HCT116 (cell line): ENCODE data around the gene NUB1. TPM values are rescaled to one million over a fixed set of nuclear protein-coding genes. Genes with fewer than 3 reads are reported as not detected.

Experiments
- ATAC-seq: fragments of 200-7000 bp; cut with Tn5 transposase; 2 replicates; pipeline ENCODE4 v1.9.1; 2020; ENCODE audit warnings: mild to moderate bottlenecking, moderate library complexity
- BruUV-seq: library from RNA; stranded (reverse); fragments of 400-500 nt; replicated peaks from 2 replicates; lab custom pipeline; 2021; lab: Mats Ljungman, UMichigan
- CTCF ChIA-PET: fragments of 300-600 bp; sonication (Branson Sonifier 250); formaldehyde crosslinking; loops from one replicate; lab custom pipeline; 2021; ENCODE audit warnings: antibody characterized with exemption; lab: Charles Lee
- POLR2A ChIA-PET: fragments of 300-600, 350-600 bp; sonication (Branson Sonifier 250); formaldehyde crosslinking; loops from one replicate; lab custom pipeline; 2021; ENCODE audit warnings: antibody characterized with exemption; lab: Charles Lee
- RAD21 ChIA-PET, 2 experiments: fragments of 300-600 bp; sonication (Branson Sonifier 250); formaldehyde crosslinking; loops; one replicate each; lab custom pipeline; 2023; ENCODE audit warnings: low total read pairs in 2 of 2; ENCODE audit not compliant: uncharacterized antibody in 2 of 2, unreplicated experiment in 2 of 2, low non-redundant PET in 1 of 2; lab: Charles Lee
- DNase-seq: peaks from one replicate; pipeline ENCODE4 v3.0.0-alpha.2; 2010; ENCODE audit warnings: low read depth, low spot score
- H2AFZ ChIP-seq: fragments of 200-600 bp; shearing (Covaris generic), sonication (generic); 2 replicates; pipeline ENCODE4 v1.6.1; 2017; ENCODE audit warnings: low read depth, mixed run types, mixed read lengths, antibody characterized with exemption, low read length; ENCODE audit not compliant: poor library complexity, severe bottlenecking
- H3K27ac ChIP-seq: 2 replicates; pipeline ENCODE4 v1.5.1; 2012; ENCODE audit warnings: low read depth, low read length
- H3K27me3 ChIP-seq: fragments of 200-600 bp; sonication (generic); 2 replicates; pipeline ENCODE4 v1.6.1; 2016; ENCODE audit warnings: mixed run types, low read length, mixed read lengths; ENCODE audit not compliant: insufficient read depth
- H3K36me3 ChIP-seq, 2 experiments: fragments of 200-500 bp in 1 of 2; fragments of 200-600 bp in 1 of 2; sonication (Bioruptor generic) in 1 of 2; sonication (generic) in 1 of 2; 2 replicates each; pipeline versions ENCODE4 v1.5.1 to v1.6.1; 2014 to 2016; ENCODE audit warnings: low read length in 2 of 2, inconsistent platforms in 1 of 2, mixed read lengths in 1 of 2, mixed run types in 1 of 2; ENCODE audit not compliant: insufficient read depth in 2 of 2, control insufficient read depth in 1 of 2
- H3K4me1 ChIP-seq, 2 experiments: fragments of 200-600 bp in 1 of 2; sonication (generic) in 1 of 2; 2 replicates each; pipeline versions ENCODE4 v1.5.1 to v1.6.1; 2012 to 2017; ENCODE audit warnings: low read length in 2 of 2, inconsistent platforms in 1 of 2, mild to moderate bottlenecking in 1 of 2, mixed read lengths in 1 of 2, mixed run types in 1 of 2, moderate library complexity in 1 of 2; ENCODE audit not compliant: insufficient read depth in 2 of 2, control insufficient read depth in 1 of 2
- H3K4me2 ChIP-seq: fragments of 200-600 bp; sonication (generic); 2 replicates; pipeline ENCODE4 v1.6.1; 2017; ENCODE audit warnings: mixed run types, low read length, mixed read lengths
- H3K4me3 ChIP-seq, 2 experiments: fragments of 200-600 bp in 1 of 2; sonication (generic) in 1 of 2; replicated peaks in 1 of 2; 2 replicates each; pipeline ENCODE4 v1.5.1; 2011 to 2016; ENCODE audit warnings: low read length in 2 of 2, control low read depth in 1 of 2, low read depth in 1 of 2, mild to moderate bottlenecking in 1 of 2, mixed read lengths in 1 of 2, mixed run types in 1 of 2
- H3K79me2 ChIP-seq: fragments of 200-600 bp; sonication (generic); 2 replicates; pipeline ENCODE4 v1.6.1; 2017; ENCODE audit warnings: mild to moderate bottlenecking, mixed run types, low read length, moderate library complexity, mixed read lengths; ENCODE audit not compliant: insufficient read depth
- H3K9ac ChIP-seq: fragments of 200-600 bp; sonication (generic); 2 replicates; pipeline ENCODE4 v1.6.1; 2016; ENCODE audit warnings: low read length, mixed read lengths
- H3K9me2 ChIP-seq: fragments of 200-600 bp; sonication (generic), shearing (Covaris generic); 2 replicates; pipeline ENCODE4 v1.6.1; 2017; ENCODE audit warnings: mixed run types, mild to moderate bottlenecking, moderate library complexity; ENCODE audit not compliant: insufficient read depth
- H3K9me3 ChIP-seq, 2 experiments: fragments of 200-500 bp in 1 of 2; fragments of 200-600 bp in 1 of 2; sonication (Bioruptor generic) in 1 of 2; sonication (generic) in 1 of 2; 2 replicates each; pipeline ENCODE4 v1.6.1; 2014 to 2017; ENCODE audit warnings: low read length in 2 of 2, mixed read lengths in 2 of 2, inconsistent platforms in 1 of 2, low read depth in 1 of 2, mild to moderate bottlenecking in 1 of 2, mixed run types in 1 of 2, moderate library complexity in 1 of 2; ENCODE audit not compliant: control insufficient read depth in 1 of 2, insufficient read depth in 1 of 2
- H4K20me1 ChIP-seq: fragments of 200-600 bp; sonication (generic), shearing (Covaris generic); 2 replicates; pipeline ENCODE4 v1.6.1; 2017; ENCODE audit warnings: mixed run types, mild to moderate bottlenecking, moderate library complexity; ENCODE audit not compliant: insufficient read depth
- CBX3 ChIP-seq: IDR thresholded peaks from 2 replicates; pipeline ENCODE4 v1.6.1; 2012; ENCODE audit warnings: low read depth
- CEBPB ChIP-seq: IDR thresholded peaks from 2 replicates; pipeline ENCODE4 v1.6.1; 2012; ENCODE audit warnings: low read depth
- CTCF ChIP-seq, 3 experiments: fragments of 200-600 bp in 1 of 3; sonication (generic) in 1 of 3; IDR thresholded peaks in 2 of 3; conservative IDR thresholded peaks in 1 of 3; 2 replicates each; pipeline ENCODE4 v1.5.1; 2012 to 2017; ENCODE audit warnings: low read depth in 2 of 3, low read length in 2 of 3, antibody characterized with exemption in 1 of 3, borderline replicate concordance in 1 of 3, control low read depth in 1 of 3, mild to moderate bottlenecking in 1 of 3, mixed read lengths in 1 of 3, mixed run types in 1 of 3, moderate library complexity in 1 of 3; ENCODE audit not compliant: insufficient read depth in 1 of 3
- ELF1 ChIP-seq: IDR thresholded peaks from 2 replicates; pipeline ENCODE4 v1.6.1; 2012; ENCODE audit warnings: low read depth, borderline replicate concordance
- EZH2phosphoT487 ChIP-seq: fragments of 200-600 bp; IDR thresholded peaks from 2 replicates; pipeline ENCODE4 v1.6.1; 2018; ENCODE audit warnings: antibody characterized with exemption, borderline replicate concordance
- FOSL1 ChIP-seq: IDR thresholded peaks from 2 replicates; pipeline ENCODE4 v1.6.1; 2012; ENCODE audit warnings: low read depth
- JUND ChIP-seq: IDR thresholded peaks from 2 replicates; pipeline ENCODE4 v1.6.1; 2012
- MAX ChIP-seq: IDR thresholded peaks from 2 replicates; pipeline ENCODE4 v1.6.1; 2012
- POLR2A ChIP-seq: IDR thresholded peaks from 2 replicates; pipeline ENCODE4 v1.7.0; 2011; ENCODE audit warnings: borderline replicate concordance; ENCODE audit not compliant: insufficient read depth, insufficient read length; ENCODE audit errors: extremely low read depth
- SP1 ChIP-seq: IDR thresholded peaks from 2 replicates; pipeline ENCODE4 v1.6.1; 2012; ENCODE audit warnings: low read depth
- TCF7L2 ChIP-seq: IDR thresholded peaks from 2 replicates; pipeline ENCODE4 v1.7.0; 2011; ENCODE audit warnings: borderline replicate concordance, inconsistent platforms; ENCODE audit not compliant: insufficient read depth, insufficient read length; ENCODE audit errors: extremely low read depth
- YY1 ChIP-seq: IDR thresholded peaks from 2 replicates; pipeline ENCODE4 v1.6.1; 2011; ENCODE audit warnings: low read length, low read depth, moderate library complexity, mild to moderate bottlenecking; ENCODE audit not compliant: insufficient replicate concordance; ENCODE audit errors: extremely low read depth
- ZFX ChIP-seq: fragments of 450-650 bp; IDR thresholded peaks from 2 replicates; pipeline ENCODE4 v1.6.1; 2017
- ZNF274 ChIP-seq: fragments of 200-500 bp; sonication (Bioruptor generic); IDR thresholded peaks from 2 replicates; pipeline ENCODE4 v1.6.1; 2014; ENCODE audit warnings: mild to moderate bottlenecking, low read depth, low read length, inconsistent platforms
- intact Hi-C: fragments of 100-400 bp; cut with micrococcal nuclease; formaldehyde crosslinking; loops from 2 replicates; pipeline ENCODE4 v1.10.0; 2022
- total RNA-seq: library from RNA; stranded (reverse); gene quantifications from one replicate; pipeline ENCODE4 v1.2.1, GENCODE V29; 2021; ENCODE audit not compliant: unreplicated experiment

The NUB1 gene
- total RNA-seq, 1 experiment from 2014 or later, result 44.0 TPM

GRCh38 chr7:151392002-151392401 lies 50.4 kb downstream of the NUB1 start:
- no TSS peak for BruUV-seq
- ATAC-seq, result no peak
- H3K27me3 ChIP-seq, result no peaks in the 10 kb centered on the region

More at GRCh38 chr7:151392002-151392401, 50.4 kb downstream of the NUB1 start:
- ChIA-PET RAD21 (no interaction called here), CTCF (no interaction called here), POLR2A (no interaction called here)
- no peaks in the 10 kb centered on the region for H3K36me3 ChIP-seq
- DNase-seq, result no peak
- no peak overlapping the region for H3K4me3 ChIP-seq
- no peak overlapping the region for H2AFZ ChIP-seq
- H3K79me2 ChIP-seq, result no peaks in the 10 kb centered on the region
- TF ChIP-seq ZFX, result no peak
- TF ChIP-seq JUND, result no peak
- no peak for TF ChIP-seq CTCF (IDR thresholded peaks at IDR 0.05 in 2 of 3, conservative IDR thresholded peaks at IDR 0.05 in 1 of 3; ENCODE audit: borderline replicate concordance in 1 of 3, insufficient read depth in 1 of 3, low read depth in 2 of 3, low read length in 2 of 3)
- TF ChIP-seq FOSL1, result no peak
- no peak for TF ChIP-seq MAX
- TF ChIP-seq EZH2phosphoT487, result no peak
- TF ChIP-seq TCF7L2, result no peak
- no peak for TF ChIP-seq ZNF274
- no peak for TF ChIP-seq YY1
- no peak for TF ChIP-seq POLR2A
- TF ChIP-seq CBX3, result no peak
- no peak for TF ChIP-seq SP1
- TF ChIP-seq CEBPB, result no peak
- TF ChIP-seq ELF1, result no peak
- H3K27ac ChIP-seq, result no peak overlapping the region
- H3K4me1 ChIP-seq, result peaks cover 0 to 14% of the 10 kb centered on the region in 2 experiments; a peak in 2 of 4 replicates
- H3K9ac ChIP-seq, result no peak overlapping the region
- intact Hi-C loops, result no loop called here
- no peak overlapping the region for H3K4me2 ChIP-seq
- no peaks in the 10 kb centered on the region for H3K9me3 ChIP-seq
- H3K9me2 ChIP-seq, result no peaks in the 10 kb centered on the region
- no peaks in the 10 kb centered on the region for H4K20me1 ChIP-seq
